ENCODE results near the gene USP47.

- TF ChIP-seq POLR2A (IDR thresholded peaks at IDR 0.05) (no peak), CTCF (IDR thresholded peaks at IDR 0.05) (no peak)
Observed at GRCh38 chr11:11843642-11844041, 1.9 kb downstream of the USP47 start.

All from thyroid gland (tissue), 4 donors.